Esophagus squamous epithelium (tissue), 4 donors: ENCODE results near the gene SLC27A2.

Source experiments
- POLR2A ChIP-seq, 4 donors: fragments of 450-650 bp; IDR thresholded peaks; one replicate each; pipeline ENCODE4 v1.6.1; 2017; ENCODE audit warnings: antibody characterized with exemption in 4 of 4, mild to moderate bottlenecking in 4 of 4, moderate library complexity in 3 of 4
- TF ChIP-seq, protein P1 (sequence below), 6 experiments: fragments of 450-650 bp in 4 of 6; fragments of 200-600 bp in 2 of 6; sonication (generic) in 2 of 6; IDR thresholded peaks; one replicate each; pipeline ENCODE4 v1.5.1; 2016 to 2019; ENCODE audit warnings: antibody characterized with exemption in 6 of 6, mild to moderate bottlenecking in 4 of 6, moderate library complexity in 4 of 6

DNA sequence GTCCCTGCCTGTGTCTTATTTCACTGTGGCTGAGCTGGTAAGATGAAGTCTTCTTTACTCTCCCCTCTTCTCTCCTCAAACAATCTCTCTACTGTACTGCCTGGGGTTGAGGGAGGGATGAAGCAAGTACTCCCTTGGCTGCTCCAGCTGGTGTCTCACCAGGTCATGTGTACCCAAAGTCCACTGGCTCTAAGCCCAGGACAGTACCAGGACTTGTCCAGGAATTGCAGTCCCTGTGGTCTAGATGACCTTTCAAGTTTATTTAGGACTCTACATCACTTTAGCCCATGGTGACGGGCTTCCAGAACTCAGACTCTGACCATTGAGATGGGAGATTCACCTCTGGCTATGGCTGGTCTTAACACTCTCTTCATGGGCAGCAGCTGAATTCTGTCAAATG is 17.5 kb upstream of the SLC27A2 start:
- TF ChIP-seq, protein P1, sequence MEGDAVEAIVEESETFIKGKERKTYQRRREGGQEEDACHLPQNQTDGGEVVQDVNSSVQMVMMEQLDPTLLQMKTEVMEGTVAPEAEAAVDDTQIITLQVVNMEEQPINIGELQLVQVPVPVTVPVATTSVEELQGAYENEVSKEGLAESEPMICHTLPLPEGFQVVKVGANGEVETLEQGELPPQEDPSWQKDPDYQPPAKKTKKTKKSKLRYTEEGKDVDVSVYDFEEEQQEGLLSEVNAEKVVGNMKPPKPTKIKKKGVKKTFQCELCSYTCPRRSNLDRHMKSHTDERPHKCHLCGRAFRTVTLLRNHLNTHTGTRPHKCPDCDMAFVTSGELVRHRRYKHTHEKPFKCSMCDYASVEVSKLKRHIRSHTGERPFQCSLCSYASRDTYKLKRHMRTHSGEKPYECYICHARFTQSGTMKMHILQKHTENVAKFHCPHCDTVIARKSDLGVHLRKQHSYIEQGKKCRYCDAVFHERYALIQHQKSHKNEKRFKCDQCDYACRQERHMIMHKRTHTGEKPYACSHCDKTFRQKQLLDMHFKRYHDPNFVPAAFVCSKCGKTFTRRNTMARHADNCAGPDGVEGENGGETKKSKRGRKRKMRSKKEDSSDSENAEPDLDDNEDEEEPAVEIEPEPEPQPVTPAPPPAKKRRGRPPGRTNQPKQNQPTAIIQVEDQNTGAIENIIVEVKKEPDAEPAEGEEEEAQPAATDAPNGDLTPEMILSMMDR (IDR thresholded peaks at IDR 0.05): no peak
- TF ChIP-seq POLR2A (IDR thresholded peaks at IDR 0.05): no peak
